A549 (cell line): ENCODE results near the gene FGD1.

Source experiments
- CEBPB ChIP-seq, 2 experiments: fragments of >200 bp in 1 of 2; sonication (Bioruptor Twin) in 1 of 2; formaldehyde crosslinking in 1 of 2; IDR thresholded peaks; 2 replicates each; pipeline ENCODE4 v1.6.1; 2012 to 2016
- FOSL2 ChIP-seq, 2 experiments: fragments of 450-650 bp in 1 of 2; fragments of >200 bp in 1 of 2; sonication (Bioruptor Twin) in 1 of 2; formaldehyde crosslinking; IDR thresholded peaks; 2 replicates each; pipeline versions ENCODE4 v1.5.0 to v1.6.1; 2016 to 2020; ENCODE audit warnings: mild to moderate bottlenecking in 1 of 2, moderate library complexity in 1 of 2
- MYC ChIP-seq: IDR thresholded peaks from 2 replicates; pipeline ENCODE4 v1.6.1; 2012; ENCODE audit warnings: mild to moderate bottlenecking, inconsistent platforms, low read length, improper control_type of control experiment, borderline replicate concordance
- POLR2A ChIP-seq: IDR thresholded peaks from 2 replicates; pipeline ENCODE4 v1.6.1; 2012; ENCODE audit warnings: mild to moderate bottlenecking, low read length
- SMC3 ChIP-seq: fragments of >200 bp; sonication (Bioruptor Twin); formaldehyde crosslinking; IDR thresholded peaks from 3 replicates; pipeline ENCODE4 v1.6.1; 2018; ENCODE audit warnings: inconsistent platforms
- SREBF2 ChIP-seq: fragments of 450-650 bp; IDR thresholded peaks from 2 replicates; pipeline ENCODE4 v1.6.1; 2014; ENCODE audit warnings: mild to moderate bottlenecking, moderate library complexity
- TF ChIP-seq, protein P1 (sequence below): fragments of >200 bp; sonication (Bioruptor Twin); formaldehyde crosslinking; IDR thresholded peaks from 3 replicates; pipeline ENCODE4 v1.5.1; 2016
- TF ChIP-seq, protein P2 (sequence below): fragments of 200-600 bp; sonication (generic); IDR thresholded peaks from 2 replicates; pipeline ENCODE4 v1.6.1; 2016; ENCODE audit warnings: antibody characterized with exemption, mild to moderate bottlenecking, moderate library complexity
- TF ChIP-seq, protein P3 (sequence below): fragments of >200 bp; sonication (Bioruptor Twin); formaldehyde crosslinking; IDR thresholded peaks from 3 replicates; pipeline ENCODE4 v1.6.1; 2016

DNA sequence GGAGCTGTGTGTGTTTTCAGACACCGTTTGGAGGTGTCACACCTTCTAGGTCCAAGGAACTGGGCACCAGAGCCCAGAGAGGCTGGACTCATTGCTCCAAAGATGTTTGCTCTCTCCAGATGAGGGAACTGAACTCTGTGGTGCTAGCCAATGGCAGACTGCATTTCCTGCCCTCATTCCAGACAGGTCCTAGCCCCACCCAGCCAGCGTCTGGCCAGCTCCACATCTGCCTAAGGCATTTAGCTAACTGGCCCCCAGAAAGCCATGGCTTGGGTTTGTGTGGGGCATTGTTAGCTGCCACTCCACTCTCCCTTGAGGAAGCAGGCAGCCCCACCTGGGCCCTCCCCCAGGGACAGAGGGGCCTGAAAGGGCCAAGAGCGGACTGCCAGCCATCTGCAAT, 11.4 kb downstream of the FGD1 start:
- TF ChIP-seq SMC3 (no peak), FOSL2 (IDR thresholded peaks at IDR 0.05) (no peak), FOSL2 (CRISPR knock-in tag; IDR thresholded peaks at IDR 0.05) (no peak), POLR2A (no peak), CEBPB (IDR thresholded peaks at IDR 0.05) (no peak), SREBF2 (no peak), MYC (no peak)
- TF ChIP-seq, protein P1, sequence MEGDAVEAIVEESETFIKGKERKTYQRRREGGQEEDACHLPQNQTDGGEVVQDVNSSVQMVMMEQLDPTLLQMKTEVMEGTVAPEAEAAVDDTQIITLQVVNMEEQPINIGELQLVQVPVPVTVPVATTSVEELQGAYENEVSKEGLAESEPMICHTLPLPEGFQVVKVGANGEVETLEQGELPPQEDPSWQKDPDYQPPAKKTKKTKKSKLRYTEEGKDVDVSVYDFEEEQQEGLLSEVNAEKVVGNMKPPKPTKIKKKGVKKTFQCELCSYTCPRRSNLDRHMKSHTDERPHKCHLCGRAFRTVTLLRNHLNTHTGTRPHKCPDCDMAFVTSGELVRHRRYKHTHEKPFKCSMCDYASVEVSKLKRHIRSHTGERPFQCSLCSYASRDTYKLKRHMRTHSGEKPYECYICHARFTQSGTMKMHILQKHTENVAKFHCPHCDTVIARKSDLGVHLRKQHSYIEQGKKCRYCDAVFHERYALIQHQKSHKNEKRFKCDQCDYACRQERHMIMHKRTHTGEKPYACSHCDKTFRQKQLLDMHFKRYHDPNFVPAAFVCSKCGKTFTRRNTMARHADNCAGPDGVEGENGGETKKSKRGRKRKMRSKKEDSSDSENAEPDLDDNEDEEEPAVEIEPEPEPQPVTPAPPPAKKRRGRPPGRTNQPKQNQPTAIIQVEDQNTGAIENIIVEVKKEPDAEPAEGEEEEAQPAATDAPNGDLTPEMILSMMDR, result no peak
- TF ChIP-seq, protein P2, sequence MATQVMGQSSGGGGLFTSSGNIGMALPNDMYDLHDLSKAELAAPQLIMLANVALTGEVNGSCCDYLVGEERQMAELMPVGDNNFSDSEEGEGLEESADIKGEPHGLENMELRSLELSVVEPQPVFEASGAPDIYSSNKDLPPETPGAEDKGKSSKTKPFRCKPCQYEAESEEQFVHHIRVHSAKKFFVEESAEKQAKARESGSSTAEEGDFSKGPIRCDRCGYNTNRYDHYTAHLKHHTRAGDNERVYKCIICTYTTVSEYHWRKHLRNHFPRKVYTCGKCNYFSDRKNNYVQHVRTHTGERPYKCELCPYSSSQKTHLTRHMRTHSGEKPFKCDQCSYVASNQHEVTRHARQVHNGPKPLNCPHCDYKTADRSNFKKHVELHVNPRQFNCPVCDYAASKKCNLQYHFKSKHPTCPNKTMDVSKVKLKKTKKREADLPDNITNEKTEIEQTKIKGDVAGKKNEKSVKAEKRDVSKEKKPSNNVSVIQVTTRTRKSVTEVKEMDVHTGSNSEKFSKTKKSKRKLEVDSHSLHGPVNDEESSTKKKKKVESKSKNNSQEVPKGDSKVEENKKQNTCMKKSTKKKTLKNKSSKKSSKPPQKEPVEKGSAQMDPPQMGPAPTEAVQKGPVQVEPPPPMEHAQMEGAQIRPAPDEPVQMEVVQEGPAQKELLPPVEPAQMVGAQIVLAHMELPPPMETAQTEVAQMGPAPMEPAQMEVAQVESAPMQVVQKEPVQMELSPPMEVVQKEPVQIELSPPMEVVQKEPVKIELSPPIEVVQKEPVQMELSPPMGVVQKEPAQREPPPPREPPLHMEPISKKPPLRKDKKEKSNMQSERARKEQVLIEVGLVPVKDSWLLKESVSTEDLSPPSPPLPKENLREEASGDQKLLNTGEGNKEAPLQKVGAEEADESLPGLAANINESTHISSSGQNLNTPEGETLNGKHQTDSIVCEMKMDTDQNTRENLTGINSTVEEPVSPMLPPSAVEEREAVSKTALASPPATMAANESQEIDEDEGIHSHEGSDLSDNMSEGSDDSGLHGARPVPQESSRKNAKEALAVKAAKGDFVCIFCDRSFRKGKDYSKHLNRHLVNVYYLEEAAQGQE, result no peak
- TF ChIP-seq, protein P3, sequence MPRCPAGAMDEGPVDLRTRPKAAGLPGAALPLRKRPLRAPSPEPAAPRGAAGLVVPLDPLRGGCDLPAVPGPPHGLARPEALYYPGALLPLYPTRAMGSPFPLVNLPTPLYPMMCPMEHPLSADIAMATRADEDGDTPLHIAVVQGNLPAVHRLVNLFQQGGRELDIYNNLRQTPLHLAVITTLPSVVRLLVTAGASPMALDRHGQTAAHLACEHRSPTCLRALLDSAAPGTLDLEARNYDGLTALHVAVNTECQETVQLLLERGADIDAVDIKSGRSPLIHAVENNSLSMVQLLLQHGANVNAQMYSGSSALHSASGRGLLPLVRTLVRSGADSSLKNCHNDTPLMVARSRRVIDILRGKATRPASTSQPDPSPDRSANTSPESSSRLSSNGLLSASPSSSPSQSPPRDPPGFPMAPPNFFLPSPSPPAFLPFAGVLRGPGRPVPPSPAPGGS, result no peak
